Spleen (tissue), 7 donors: ENCODE data around the gene ST6GALNAC3.

Source experiments
- POLR2A ChIP-seq, 3 donors: fragments of 450-650 bp; IDR thresholded peaks; one replicate each; pipeline ENCODE4 v1.5.1; 2017; ENCODE audit warnings: antibody characterized with exemption in 3 of 3, mild to moderate bottlenecking in 1 of 3
- POLR2AphosphoS5 ChIP-seq, 3 donors: sonication (generic); formaldehyde crosslinking; IDR thresholded peaks; one replicate each; pipeline ENCODE4 v1.5.1; 2017; ENCODE audit warnings: antibody characterized with exemption in 3 of 3
- TF ChIP-seq, protein P1 (sequence below), 11 experiments: fragments of 200-600 bp in 7 of 11; fragments of 450-650 bp in 4 of 11; sonication (generic) in 4 of 11; IDR thresholded peaks in 8 of 11; conservative IDR thresholded peaks in 3 of 11; 1 replicate in 7 of 11; 2 replicates in 4 of 11; pipeline versions ENCODE4 v1.4.0 to v1.8.0; 2016 to 2021; ENCODE audit warnings: antibody characterized with exemption in 11 of 11, inconsistent platforms in 4 of 11, mild to moderate bottlenecking in 1 of 11
- donor health status: DM: no; HTN: no; CAD: no; lungs with moderate emphysema.
- donor health status: DM: no; HTN: no; CAD: no.
- donor health status: DM: no; HTN: no; CAD: no.

DNA sequence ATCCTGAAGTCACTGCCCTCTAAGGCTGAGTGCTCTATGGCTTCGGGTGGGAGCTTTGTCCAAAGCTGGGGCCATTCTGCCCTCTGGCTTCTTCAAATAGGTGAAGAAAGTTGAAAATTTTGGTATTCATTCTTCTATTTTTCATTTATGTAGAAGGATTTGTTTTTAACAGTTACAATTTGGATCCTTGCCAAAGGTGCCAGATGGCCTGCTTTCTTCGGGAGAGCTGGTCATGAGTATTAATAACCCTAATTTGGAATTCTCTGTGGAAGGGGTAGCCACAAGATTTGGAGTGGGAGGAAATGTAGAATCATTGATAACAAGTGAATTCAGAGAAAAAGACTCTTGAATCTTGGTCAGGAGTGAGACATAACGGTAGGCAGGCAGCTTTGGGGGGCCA, 422.3 kb downstream of the ST6GALNAC3 start:
- TF ChIP-seq POLR2A (IDR thresholded peaks at IDR 0.05) (no peak), POLR2AphosphoS5 (IDR thresholded peaks at IDR 0.05) (no peak)
- TF ChIP-seq, protein P1, sequence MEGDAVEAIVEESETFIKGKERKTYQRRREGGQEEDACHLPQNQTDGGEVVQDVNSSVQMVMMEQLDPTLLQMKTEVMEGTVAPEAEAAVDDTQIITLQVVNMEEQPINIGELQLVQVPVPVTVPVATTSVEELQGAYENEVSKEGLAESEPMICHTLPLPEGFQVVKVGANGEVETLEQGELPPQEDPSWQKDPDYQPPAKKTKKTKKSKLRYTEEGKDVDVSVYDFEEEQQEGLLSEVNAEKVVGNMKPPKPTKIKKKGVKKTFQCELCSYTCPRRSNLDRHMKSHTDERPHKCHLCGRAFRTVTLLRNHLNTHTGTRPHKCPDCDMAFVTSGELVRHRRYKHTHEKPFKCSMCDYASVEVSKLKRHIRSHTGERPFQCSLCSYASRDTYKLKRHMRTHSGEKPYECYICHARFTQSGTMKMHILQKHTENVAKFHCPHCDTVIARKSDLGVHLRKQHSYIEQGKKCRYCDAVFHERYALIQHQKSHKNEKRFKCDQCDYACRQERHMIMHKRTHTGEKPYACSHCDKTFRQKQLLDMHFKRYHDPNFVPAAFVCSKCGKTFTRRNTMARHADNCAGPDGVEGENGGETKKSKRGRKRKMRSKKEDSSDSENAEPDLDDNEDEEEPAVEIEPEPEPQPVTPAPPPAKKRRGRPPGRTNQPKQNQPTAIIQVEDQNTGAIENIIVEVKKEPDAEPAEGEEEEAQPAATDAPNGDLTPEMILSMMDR (IDR thresholded peaks at IDR 0.05 in 8 of 11, conservative IDR thresholded peaks at IDR 0.05 in 3 of 11), result no peak
